H1 (cell line): ENCODE results near the gene ARHGEF11.

Experiments used
- POLR2A ChIP-seq, 2 experiments: IDR thresholded peaks; 1 replicate in 1 of 2; 2 replicates in 1 of 2; pipeline ENCODE4 v1.6.1; 2011; ENCODE audit warnings: low read depth in 2 of 2, low read length in 2 of 2, mild to moderate bottlenecking in 2 of 2; ENCODE audit errors: control extremely low read depth in 1 of 2
- POLR2AphosphoS5 ChIP-seq: IDR thresholded peaks from 2 replicates; pipeline ENCODE4 v1.6.1; 2011; ENCODE audit warnings: low read depth, low read length
- TF ChIP-seq, protein P1 (sequence below), 3 experiments: IDR thresholded peaks; 1 replicate in 2 of 3; 2 replicates in 1 of 3; pipeline versions ENCODE4 v1.5.1 to v1.6.1; 2011; ENCODE audit warnings: low read length in 3 of 3, mild to moderate bottlenecking in 3 of 3, inconsistent platforms in 2 of 3, low read depth in 1 of 3, moderate library complexity in 1 of 3; ENCODE audit not compliant: insufficient read depth in 1 of 3; ENCODE audit errors: control extremely low read depth in 1 of 3

GRCh38 chr1:156898161-156898566 lies 147.4 kb downstream of the ARHGEF11 start:
- TF ChIP-seq, protein P1, sequence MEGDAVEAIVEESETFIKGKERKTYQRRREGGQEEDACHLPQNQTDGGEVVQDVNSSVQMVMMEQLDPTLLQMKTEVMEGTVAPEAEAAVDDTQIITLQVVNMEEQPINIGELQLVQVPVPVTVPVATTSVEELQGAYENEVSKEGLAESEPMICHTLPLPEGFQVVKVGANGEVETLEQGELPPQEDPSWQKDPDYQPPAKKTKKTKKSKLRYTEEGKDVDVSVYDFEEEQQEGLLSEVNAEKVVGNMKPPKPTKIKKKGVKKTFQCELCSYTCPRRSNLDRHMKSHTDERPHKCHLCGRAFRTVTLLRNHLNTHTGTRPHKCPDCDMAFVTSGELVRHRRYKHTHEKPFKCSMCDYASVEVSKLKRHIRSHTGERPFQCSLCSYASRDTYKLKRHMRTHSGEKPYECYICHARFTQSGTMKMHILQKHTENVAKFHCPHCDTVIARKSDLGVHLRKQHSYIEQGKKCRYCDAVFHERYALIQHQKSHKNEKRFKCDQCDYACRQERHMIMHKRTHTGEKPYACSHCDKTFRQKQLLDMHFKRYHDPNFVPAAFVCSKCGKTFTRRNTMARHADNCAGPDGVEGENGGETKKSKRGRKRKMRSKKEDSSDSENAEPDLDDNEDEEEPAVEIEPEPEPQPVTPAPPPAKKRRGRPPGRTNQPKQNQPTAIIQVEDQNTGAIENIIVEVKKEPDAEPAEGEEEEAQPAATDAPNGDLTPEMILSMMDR (IDR thresholded peaks at IDR 0.05; ENCODE audit: control extremely low read depth in 1 of 3, insufficient read depth in 1 of 3, low read depth in 1 of 3, low read length in 3 of 3): no peak
- TF ChIP-seq POLR2AphosphoS5 (no peak), POLR2A (IDR thresholded peaks at IDR 0.05; ENCODE audit: control extremely low read depth in 1 of 2, low read depth in 2 of 2, low read length in 2 of 2) (no peak)
